ENCODE data around the gene CDRT15.

Gene CDRT15

GRCh38 chr17:14198013-14198412 lies 38.6 kb downstream of the CDRT15 start (continued):
- TF ChIP-seq, protein P1, sequence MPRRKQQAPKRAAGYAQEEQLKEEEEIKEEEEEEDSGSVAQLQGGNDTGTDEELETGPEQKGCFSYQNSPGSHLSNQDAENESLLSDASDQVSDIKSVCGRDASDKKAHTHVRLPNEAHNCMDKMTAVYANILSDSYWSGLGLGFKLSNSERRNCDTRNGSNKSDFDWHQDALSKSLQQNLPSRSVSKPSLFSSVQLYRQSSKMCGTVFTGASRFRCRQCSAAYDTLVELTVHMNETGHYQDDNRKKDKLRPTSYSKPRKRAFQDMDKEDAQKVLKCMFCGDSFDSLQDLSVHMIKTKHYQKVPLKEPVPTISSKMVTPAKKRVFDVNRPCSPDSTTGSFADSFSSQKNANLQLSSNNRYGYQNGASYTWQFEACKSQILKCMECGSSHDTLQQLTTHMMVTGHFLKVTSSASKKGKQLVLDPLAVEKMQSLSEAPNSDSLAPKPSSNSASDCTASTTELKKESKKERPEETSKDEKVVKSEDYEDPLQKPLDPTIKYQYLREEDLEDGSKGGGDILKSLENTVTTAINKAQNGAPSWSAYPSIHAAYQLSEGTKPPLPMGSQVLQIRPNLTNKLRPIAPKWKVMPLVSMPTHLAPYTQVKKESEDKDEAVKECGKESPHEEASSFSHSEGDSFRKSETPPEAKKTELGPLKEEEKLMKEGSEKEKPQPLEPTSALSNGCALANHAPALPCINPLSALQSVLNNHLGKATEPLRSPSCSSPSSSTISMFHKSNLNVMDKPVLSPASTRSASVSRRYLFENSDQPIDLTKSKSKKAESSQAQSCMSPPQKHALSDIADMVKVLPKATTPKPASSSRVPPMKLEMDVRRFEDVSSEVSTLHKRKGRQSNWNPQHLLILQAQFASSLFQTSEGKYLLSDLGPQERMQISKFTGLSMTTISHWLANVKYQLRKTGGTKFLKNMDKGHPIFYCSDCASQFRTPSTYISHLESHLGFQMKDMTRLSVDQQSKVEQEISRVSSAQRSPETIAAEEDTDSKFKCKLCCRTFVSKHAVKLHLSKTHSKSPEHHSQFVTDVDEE (CRISPR knock-in tag; IDR thresholded peaks at IDR 0.05), result no peak
- TF ChIP-seq TCF4 (CRISPR knock-in tag; IDR thresholded peaks at IDR 0.05; ENCODE audit: borderline replicate concordance), result no peak

DNA sequence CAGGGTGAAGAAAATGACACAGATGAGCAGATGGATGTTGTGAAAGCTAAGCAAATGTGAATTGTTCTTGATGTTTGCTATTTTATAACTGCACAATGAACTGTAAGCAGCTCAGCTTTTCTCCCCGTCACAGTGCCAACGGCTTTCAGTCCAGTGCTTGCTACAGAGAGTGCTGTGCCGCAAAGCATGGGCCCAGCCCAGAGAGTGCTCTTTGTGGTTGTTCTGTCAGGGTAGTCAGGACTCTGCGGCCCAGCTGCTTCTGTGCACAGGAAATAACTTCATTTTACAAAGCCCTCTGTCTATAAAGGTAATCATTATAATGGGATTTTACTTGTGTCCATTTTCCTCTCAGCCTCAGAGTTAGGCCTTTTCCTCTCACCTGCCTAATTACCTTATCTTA lies 39.1 kb downstream of the CDRT15 start:
- no peak for ATAC-seq
- TF ChIP-seq ZNF8 (CRISPR knock-in tag; IDR thresholded peaks at IDR 0.05) (no peak), RARB (CRISPR knock-in tag; IDR thresholded peaks at IDR 0.05) (no peak), SNAI2 (CRISPR knock-in tag; IDR thresholded peaks at IDR 0.05) (no peak), TCF4 (CRISPR knock-in tag; IDR thresholded peaks at IDR 0.05; ENCODE audit: borderline replicate concordance) (no peak), ESRRG (CRISPR knock-in tag; IDR thresholded peaks at IDR 0.05) (no peak), CSRNP3 (CRISPR knock-in tag; IDR thresholded peaks at IDR 0.05) (no peak), PPARA (CRISPR knock-in tag; IDR thresholded peaks at IDR 0.05; ENCODE audit: borderline replicate concordance) (no peak), PATZ1 (CRISPR knock-in tag; IDR thresholded peaks at IDR 0.05; ENCODE audit: borderline replicate concordance) (no peak), POU6F1 (CRISPR knock-in tag; IDR thresholded peaks at IDR 0.05; ENCODE audit: borderline replicate concordance, low read depth) (no peak), ZNF70 (CRISPR knock-in tag; IDR thresholded peaks at IDR 0.05) (no peak), BACH2 (CRISPR knock-in tag; IDR thresholded peaks at IDR 0.05; ENCODE audit: borderline replicate concordance) (no peak), OSR1 (CRISPR knock-in tag; IDR thresholded peaks at IDR 0.05) (no peak), GLIS3 (CRISPR knock-in tag; IDR thresholded peaks at IDR 0.05) (no peak), ISL1 (CRISPR knock-in tag; IDR thresholded peaks at IDR 0.05) (no peak), ARNTL (CRISPR knock-in tag; IDR thresholded peaks at IDR 0.05; ENCODE audit: borderline replicate concordance, low read depth) (no peak), TOX (CRISPR knock-in tag; IDR thresholded peaks at IDR 0.05; ENCODE audit: borderline replicate concordance) (no peak), CSDC2 (CRISPR knock-in tag; IDR thresholded peaks at IDR 0.05) (no peak), ZFP30 (CRISPR knock-in tag; IDR thresholded peaks at IDR 0.05) (no peak)
- TF ChIP-seq, protein P1 (CRISPR knock-in tag; IDR thresholded peaks at IDR 0.05), result no peak

DNA sequence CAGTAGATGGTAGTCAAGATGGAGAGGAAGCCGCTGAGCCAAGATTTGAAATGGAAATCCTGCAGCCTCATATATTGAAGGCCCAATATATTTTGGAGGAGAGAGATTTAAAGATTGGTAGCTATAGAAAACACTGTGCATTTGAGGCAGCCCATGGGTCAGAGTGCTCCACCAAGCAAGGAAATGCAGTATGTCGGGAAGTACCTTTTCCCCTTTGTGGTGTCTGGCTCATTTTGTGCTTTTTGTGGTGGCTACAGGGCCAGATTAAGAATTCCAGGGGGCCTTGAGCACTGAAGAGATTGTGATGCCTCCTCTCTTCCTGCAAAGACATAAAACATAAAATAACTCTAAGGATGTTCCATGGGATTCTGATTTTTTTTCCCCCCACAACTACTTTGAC lies 39.6 kb downstream of the CDRT15 start:
- no peak for ATAC-seq
- TF ChIP-seq GLIS3 (CRISPR knock-in tag; IDR thresholded peaks at IDR 0.05) (no peak), TCF4 (CRISPR knock-in tag; IDR thresholded peaks at IDR 0.05; ENCODE audit: borderline replicate concordance) (no peak), ARNTL (CRISPR knock-in tag; IDR thresholded peaks at IDR 0.05; ENCODE audit: borderline replicate concordance, low read depth) (no peak), CSRNP3 (CRISPR knock-in tag; IDR thresholded peaks at IDR 0.05) (no peak), SNAI2 (CRISPR knock-in tag; IDR thresholded peaks at IDR 0.05) (no peak), POU6F1 (CRISPR knock-in tag; IDR thresholded peaks at IDR 0.05; ENCODE audit: borderline replicate concordance, low read depth) (no peak), PPARA (CRISPR knock-in tag; IDR thresholded peaks at IDR 0.05; ENCODE audit: borderline replicate concordance) (no peak), RARB (CRISPR knock-in tag; IDR thresholded peaks at IDR 0.05) (no peak), ZNF70 (CRISPR knock-in tag; IDR thresholded peaks at IDR 0.05) (no peak), ZNF8 (CRISPR knock-in tag; IDR thresholded peaks at IDR 0.05) (no peak), ISL1 (CRISPR knock-in tag; IDR thresholded peaks at IDR 0.05) (no peak), ZFP3 (CRISPR knock-in tag; IDR thresholded peaks at IDR 0.05) (no peak), PATZ1 (CRISPR knock-in tag; IDR thresholded peaks at IDR 0.05; ENCODE audit: borderline replicate concordance) (no peak), OSR1 (CRISPR knock-in tag; IDR thresholded peaks at IDR 0.05) (no peak), ZFP30 (CRISPR knock-in tag; IDR thresholded peaks at IDR 0.05) (no peak), ESRRG (CRISPR knock-in tag; IDR thresholded peaks at IDR 0.05) (no peak)
